Parathyroid adenoma (tissue), 2 donors: ENCODE data around the gene SHISA5.

Experiments
- H2AFZ ChIP-seq: fragments of 300-600 bp; sonication (generic); one replicate; pipeline ENCODE4 v1.7.0; 2017; ENCODE audit warnings: antibody characterized with exemption, mild to moderate bottlenecking
- H3K27ac ChIP-seq: fragments of 300-600 bp; sonication (generic); one replicate; pipeline ENCODE4 v1.7.0; 2017
- H3K27me3 ChIP-seq: fragments of 300-600 bp; sonication (generic); one replicate; pipeline ENCODE4 v1.7.0; 2017; ENCODE audit warnings: low read length; ENCODE audit not compliant: control insufficient read depth, insufficient read depth
- H3K36me3 ChIP-seq: fragments of 300-600 bp; sonication (generic); one replicate; pipeline ENCODE4 v1.7.0; 2017; ENCODE audit warnings: low read length; ENCODE audit not compliant: control insufficient read depth, insufficient read depth
- H3K4me1 ChIP-seq: fragments of 300-600 bp; sonication (generic); one replicate; pipeline ENCODE4 v1.7.0; 2017; ENCODE audit warnings: control low read depth
- H3K4me2 ChIP-seq: fragments of 300-600 bp; sonication (generic); one replicate; pipeline ENCODE4 v1.7.0; 2017; ENCODE audit warnings: low read length
- H3K4me3 ChIP-seq: fragments of 300-600 bp; sonication (generic); one replicate; pipeline ENCODE4 v1.7.0; 2017; ENCODE audit warnings: low read depth, low read length
- H3K79me2 ChIP-seq: fragments of 300-600 bp; sonication (generic); one replicate; pipeline ENCODE4 v1.7.0; 2017; ENCODE audit warnings: control low read depth
- H3K9ac ChIP-seq: fragments of 300-600 bp; sonication (generic); one replicate; pipeline ENCODE4 v1.7.0; 2017; ENCODE audit warnings: mild to moderate bottlenecking
- H3K9me3 ChIP-seq: fragments of 300-600 bp; sonication (generic); one replicate; pipeline ENCODE4 v1.7.0; 2017; ENCODE audit warnings: low read length; ENCODE audit not compliant: control insufficient read depth
- TF ChIP-seq, protein P1 (sequence below): fragments of 300-600 bp; sonication (generic); IDR thresholded peaks from one replicate; pipeline ENCODE4 v1.7.0; 2017; ENCODE audit warnings: antibody characterized with exemption, mild to moderate bottlenecking
- donor health status: primary hyperparathyroidism.

The SHISA5 gene

DNA sequence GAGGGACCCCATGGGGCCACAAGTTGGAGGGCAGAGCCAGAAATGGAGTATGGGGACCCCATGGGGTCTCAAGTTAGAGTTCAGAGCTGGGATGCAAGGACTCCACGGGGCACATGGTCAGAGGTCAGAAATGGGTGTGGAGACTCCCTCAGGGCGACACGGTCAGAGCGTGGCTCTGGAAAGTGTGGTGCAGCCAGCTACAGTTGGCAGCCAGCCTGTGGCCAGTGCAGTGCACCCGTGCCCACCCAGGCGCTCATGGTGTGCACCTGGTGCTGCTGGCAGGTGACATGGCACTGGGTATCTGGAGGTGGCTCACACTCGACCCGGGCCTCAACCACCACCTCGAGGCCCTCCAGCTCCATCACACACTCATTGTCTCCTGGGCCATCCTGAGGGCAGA lies 85.3 kb downstream of the SHISA5 start:
- no peaks in the 10 kb centered on the region for H3K4me1 ChIP-seq
- H3K9ac ChIP-seq = no peak overlapping the region
- H3K4me3 ChIP-seq = no peak overlapping the region
- H3K27me3 ChIP-seq = no peaks in the 10 kb centered on the region
- TF ChIP-seq, protein P1, sequence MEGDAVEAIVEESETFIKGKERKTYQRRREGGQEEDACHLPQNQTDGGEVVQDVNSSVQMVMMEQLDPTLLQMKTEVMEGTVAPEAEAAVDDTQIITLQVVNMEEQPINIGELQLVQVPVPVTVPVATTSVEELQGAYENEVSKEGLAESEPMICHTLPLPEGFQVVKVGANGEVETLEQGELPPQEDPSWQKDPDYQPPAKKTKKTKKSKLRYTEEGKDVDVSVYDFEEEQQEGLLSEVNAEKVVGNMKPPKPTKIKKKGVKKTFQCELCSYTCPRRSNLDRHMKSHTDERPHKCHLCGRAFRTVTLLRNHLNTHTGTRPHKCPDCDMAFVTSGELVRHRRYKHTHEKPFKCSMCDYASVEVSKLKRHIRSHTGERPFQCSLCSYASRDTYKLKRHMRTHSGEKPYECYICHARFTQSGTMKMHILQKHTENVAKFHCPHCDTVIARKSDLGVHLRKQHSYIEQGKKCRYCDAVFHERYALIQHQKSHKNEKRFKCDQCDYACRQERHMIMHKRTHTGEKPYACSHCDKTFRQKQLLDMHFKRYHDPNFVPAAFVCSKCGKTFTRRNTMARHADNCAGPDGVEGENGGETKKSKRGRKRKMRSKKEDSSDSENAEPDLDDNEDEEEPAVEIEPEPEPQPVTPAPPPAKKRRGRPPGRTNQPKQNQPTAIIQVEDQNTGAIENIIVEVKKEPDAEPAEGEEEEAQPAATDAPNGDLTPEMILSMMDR = no peak
- no peaks in the 10 kb centered on the region for H3K36me3 ChIP-seq
- no peaks in the 10 kb centered on the region for H3K79me2 ChIP-seq
- no peak overlapping the region for H2AFZ ChIP-seq
- no peak overlapping the region for H3K27ac ChIP-seq
- no peaks in the 10 kb centered on the region for H3K9me3 ChIP-seq
- no peak overlapping the region for H3K4me2 ChIP-seq

DNA sequence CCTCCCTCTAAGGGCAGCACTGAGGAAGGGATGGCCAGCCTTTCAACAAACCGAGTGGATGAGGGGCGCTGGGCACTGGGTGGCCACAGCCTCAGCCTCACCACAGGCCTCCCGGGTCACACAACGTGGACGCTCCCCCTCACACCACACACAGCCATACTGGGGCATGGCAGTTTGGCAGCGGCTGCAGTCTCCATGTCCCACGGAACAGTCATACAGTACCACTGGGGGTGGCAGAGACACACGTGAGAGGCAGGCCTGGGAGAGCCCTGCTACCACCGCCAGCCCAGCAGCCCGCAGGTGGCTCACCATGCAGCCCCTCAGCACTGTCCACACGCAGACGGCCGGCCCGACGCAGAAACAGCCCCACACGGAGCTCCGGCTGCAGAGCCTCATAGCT lies 85.8 kb downstream of the SHISA5 start:
- no peaks in the 10 kb centered on the region for H3K36me3 ChIP-seq
- TF ChIP-seq, protein P1 = no peak
- no peaks in the 10 kb centered on the region for H3K79me2 ChIP-seq
- no peak overlapping the region for H3K27ac ChIP-seq
- H3K4me3 ChIP-seq = no peak overlapping the region
- no peaks in the 10 kb centered on the region for H3K9me3 ChIP-seq
- H3K9ac ChIP-seq = no peak overlapping the region
- H3K27me3 ChIP-seq = no peaks in the 10 kb centered on the region
- H2AFZ ChIP-seq = no peak overlapping the region
- H3K4me2 ChIP-seq = no peak overlapping the region
- H3K4me1 ChIP-seq = no peaks in the 10 kb centered on the region
